Kidney tubule cell (primary cell): ENCODE data around the gene ZNF200.

ENCODE experiments used
- DNase-seq: peaks from one replicate; pipeline ENCODE4 v3.0.0-alpha.2; 2018; ENCODE audit warnings: low spot score

ZNF200 gene

GRCh38 chr16:3175157-3176093 is 59.5 kb downstream of the ZNF200 start:
- DNase-seq = peak; percentile 87

- DNase-seq = no peak
Measured at GRCh38 chr16:3174618-3175148, 60.3 kb downstream of the ZNF200 start.

- DNase-seq = peak; percentile 52
Measured at GRCh38 chr16:3173892-3174617, 60.9 kb downstream of the ZNF200 start.
